ENCODE data around the gene ZNF678. TPM values are rescaled to one million over a fixed set of nuclear protein-coding genes. Genes with fewer than 3 reads are reported as not detected.

Gene ZNF678
- total and polyA plus RNA-seq, 2 of the 8 experiments (the other 6 are each of a cell fraction or from before 2014, with no cell fraction given), result 6.9 to 28.3 TPM

DNA sequence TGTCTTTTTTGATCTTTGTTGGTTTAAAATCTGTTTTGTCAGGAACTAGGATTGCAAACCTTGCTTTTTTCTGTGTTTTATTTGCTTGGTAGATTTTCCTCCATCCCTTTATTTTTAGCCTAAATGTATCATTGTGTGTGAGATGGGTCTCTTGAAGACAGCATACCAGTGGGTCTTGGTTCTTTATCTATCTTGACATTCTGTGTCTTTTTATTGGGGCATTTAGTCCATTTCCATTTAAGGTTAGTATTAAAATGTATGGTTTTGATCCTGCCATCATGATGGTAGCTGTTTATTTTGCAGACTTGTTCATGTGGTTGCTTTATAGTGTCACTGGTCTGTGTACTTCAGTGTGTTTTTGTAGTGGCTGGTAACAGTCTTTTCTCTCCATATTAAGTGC lies 14.1 kb downstream of the ZNF678 start:
- DNase-seq (ENCODE audit: low read depth in 1 of 2, low spot score in 2 of 2) (no peak), FAIRE-seq (no peak)
- Histone ChIP-seq H3K27ac (ENCODE audit: low read depth, low read length) (no peak overlapping the region), H4K8ac (ENCODE audit: extremely low read depth, insufficient read depth, low read length) (no peak overlapping the region), H3K23me2 (ENCODE audit: low read depth, low read length) (no peaks in the 10 kb centered on the region), H4K91ac (replicated peaks; ENCODE audit: insufficient read length, low read length) (no peak overlapping the region), H3K4me3 (ENCODE audit: extremely low read depth in 1 of 4, insufficient read depth in 2 of 4, low read depth in 3 of 4, low read length in 4 of 4) (no peak overlapping the region), H3K14ac (ENCODE audit: insufficient read length) (no peak overlapping the region), H2BK120ac (replicated peaks; ENCODE audit: low read depth, low read length) (no peak overlapping the region), H3K9me3 (ENCODE audit: insufficient read depth in 2 of 2, low read depth in 1 of 2, low read length in 1 of 2) (peaks cover 0 to 5% of the 10 kb centered on the region in 2 experiments; a peak in 1 of 4 replicates), H2BK12ac (ENCODE audit: low read depth, low read length) (no peak overlapping the region), H3K18ac (ENCODE audit: extremely low read depth, low read length) (no peak overlapping the region), H3K23ac (ENCODE audit: insufficient read length) (no peak overlapping the region), H3K79me1 (ENCODE audit: low read depth, low read length) (peaks cover 18% of the 10 kb centered on the region), H2AFZ (ENCODE audit: low read length) (no peak overlapping the region), H3K4me2 (ENCODE audit: insufficient read depth in 1 of 2, low read depth in 2 of 2, low read length in 2 of 2) (no peak overlapping the region), H2AK5ac (ENCODE audit: low read depth, low read length) (no peak overlapping the region), H3K4me1 (replicated peaks in 1 of 4; ENCODE audit: control insufficient read depth in 3 of 4, insufficient read depth in 4 of 4, low read length in 3 of 4) (no peaks in the 10 kb centered on the region; a peak in 1 of 7 replicates), H2BK15ac (ENCODE audit: low read length) (no peak overlapping the region), H3K79me2 (ENCODE audit: control insufficient read depth in 1 of 2, insufficient read depth in 2 of 2, low read length in 2 of 2) (peaks cover 9 to 98% of the 10 kb centered on the region in 2 experiments), H2BK5ac (ENCODE audit: low read depth, low read length) (no peak overlapping the region), H3K4ac (replicated peaks; ENCODE audit: insufficient read length, low read depth, low read length) (no peak overlapping the region), H3K56ac (replicated peaks; ENCODE audit: insufficient read length, low read depth, low read length) (no peak overlapping the region), H2BK20ac (ENCODE audit: low read length) (no peak overlapping the region), H3K27me3 (replicated peaks in 1 of 4; ENCODE audit: control insufficient read depth in 3 of 4, extremely low read depth in 1 of 4, insufficient read depth in 3 of 4, low read length in 3 of 4) (no peaks in the 10 kb centered on the region), H3K9ac (replicated peaks in 1 of 4; ENCODE audit: extremely low read depth in 1 of 4, low read depth in 3 of 4, low read length in 3 of 4) (no peak overlapping the region), H4K5ac (ENCODE audit: insufficient read length, low read depth, low read length) (no peak overlapping the region), H4K20me1 (replicated peaks in 1 of 2; ENCODE audit: control insufficient read depth in 1 of 2, insufficient read depth in 2 of 2, low read length in 2 of 2) (peaks cover 0 to 7% of the 10 kb centered on the region in 2 experiments), H3K36me3 (ENCODE audit: control insufficient read depth in 2 of 4, insufficient read depth in 4 of 4, low read length in 3 of 4) (no peaks in the 10 kb centered on the region)
- ChIA-PET POLR2A (ENCODE audit: partially characterized antibody) (interaction anchor here (1.0 kb wide), 1 partner anchor 13 kb away, joined by 3 read pairs; no protein-coding TSS in a partner anchor), CTCF (ENCODE audit: partially characterized antibody) (interaction anchor here (0.9 kb wide), 1 partner anchor 19 kb away, joined by 3 read pairs; no protein-coding TSS in a partner anchor)
- TF ChIP-seq JUND (IDR thresholded peaks at IDR 0.05; ENCODE audit: low read length) (no peak), SIRT6 (IDR thresholded peaks at IDR 0.05; ENCODE audit: low read length) (no peak), ASH2L (IDR thresholded peaks at IDR 0.05; ENCODE audit: low read length) (no peak), TCF12 (IDR thresholded peaks at IDR 0.05; ENCODE audit: low read depth, low read length) (no peak), KDM1A (IDR thresholded peaks at IDR 0.05; ENCODE audit: borderline replicate concordance, low read length) (no peak), YY1 (IDR thresholded peaks at IDR 0.05; ENCODE audit: low read depth, low read length) (no peak), RXRA (IDR thresholded peaks at IDR 0.05; ENCODE audit: insufficient read depth, low read depth, low read length) (no peak), EZH2 (IDR thresholded peaks at IDR 0.05; ENCODE audit: low read depth, low read length, severe bottlenecking) (no peak), SAP30 (IDR thresholded peaks at IDR 0.05; ENCODE audit: insufficient read depth, insufficient replicate concordance, low read length) (no peak), TAF7 (optimal IDR thresholded peaks at IDR 0.05; ENCODE audit: borderline replicate concordance, low read depth, low read length) (no peak)
- TF ChIP-seq, protein P1, sequence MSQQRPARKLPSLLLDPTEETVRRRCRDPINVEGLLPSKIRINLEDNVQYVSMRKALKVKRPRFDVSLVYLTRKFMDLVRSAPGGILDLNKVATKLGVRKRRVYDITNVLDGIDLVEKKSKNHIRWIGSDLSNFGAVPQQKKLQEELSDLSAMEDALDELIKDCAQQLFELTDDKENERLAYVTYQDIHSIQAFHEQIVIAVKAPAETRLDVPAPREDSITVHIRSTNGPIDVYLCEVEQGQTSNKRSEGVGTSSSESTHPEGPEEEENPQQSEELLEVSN (IDR thresholded peaks at IDR 0.05), result no peak
- TF ChIP-seq, protein P2, sequence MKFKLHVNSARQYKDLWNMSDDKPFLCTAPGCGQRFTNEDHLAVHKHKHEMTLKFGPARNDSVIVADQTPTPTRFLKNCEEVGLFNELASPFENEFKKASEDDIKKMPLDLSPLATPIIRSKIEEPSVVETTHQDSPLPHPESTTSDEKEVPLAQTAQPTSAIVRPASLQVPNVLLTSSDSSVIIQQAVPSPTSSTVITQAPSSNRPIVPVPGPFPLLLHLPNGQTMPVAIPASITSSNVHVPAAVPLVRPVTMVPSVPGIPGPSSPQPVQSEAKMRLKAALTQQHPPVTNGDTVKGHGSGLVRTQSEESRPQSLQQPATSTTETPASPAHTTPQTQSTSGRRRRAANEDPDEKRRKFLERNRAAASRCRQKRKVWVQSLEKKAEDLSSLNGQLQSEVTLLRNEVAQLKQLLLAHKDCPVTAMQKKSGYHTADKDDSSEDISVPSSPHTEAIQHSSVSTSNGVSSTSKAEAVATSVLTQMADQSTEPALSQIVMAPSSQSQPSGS (IDR thresholded peaks at IDR 0.05; ENCODE audit: low read length), result no peak

All from H1 (cell line).